GM21786 (cell line): ENCODE results near the gene JPH2.

ENCODE experiments used
- ATAC-seq: cut with Tn5 transposase; IDR thresholded peaks from one replicate; pipeline ENCODE4 v1.9.1; 2021; ENCODE audit not compliant: unreplicated experiment

Gene JPH2

DNA sequence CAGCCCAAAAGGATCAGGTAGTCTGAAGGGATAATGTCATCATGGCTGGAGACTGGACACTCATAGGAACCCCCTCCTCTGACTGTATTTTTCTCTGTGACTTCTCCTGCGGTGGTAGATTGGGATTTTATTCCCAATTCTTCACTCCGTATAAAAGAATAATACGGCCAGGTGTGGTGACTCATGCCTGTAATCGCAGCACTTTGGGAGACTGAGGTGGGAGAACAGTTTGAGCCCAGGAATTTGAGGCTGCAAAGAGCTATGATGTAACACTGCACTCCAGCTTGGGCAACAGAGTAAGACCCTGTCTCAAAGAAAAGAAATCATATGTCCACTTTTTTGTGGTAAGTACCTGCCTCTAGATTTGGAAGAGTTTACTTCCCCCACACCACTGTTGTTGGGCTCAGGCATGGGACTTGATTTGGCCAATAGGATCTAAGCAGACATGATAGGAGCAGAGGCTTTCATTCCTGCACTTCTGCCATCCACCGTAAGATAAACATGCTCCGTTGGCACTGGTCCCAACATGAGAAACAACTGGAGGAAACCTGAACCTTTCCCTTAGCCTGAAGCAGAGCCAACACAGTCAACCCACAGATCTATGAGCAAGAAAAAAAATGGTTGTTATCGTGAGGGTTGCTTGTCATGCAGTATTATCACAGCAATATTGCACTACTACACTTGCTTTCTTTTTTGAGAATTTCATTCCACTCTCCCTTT, 82.0 kb downstream of the JPH2 start:
- ATAC-seq = no peak

DNA sequence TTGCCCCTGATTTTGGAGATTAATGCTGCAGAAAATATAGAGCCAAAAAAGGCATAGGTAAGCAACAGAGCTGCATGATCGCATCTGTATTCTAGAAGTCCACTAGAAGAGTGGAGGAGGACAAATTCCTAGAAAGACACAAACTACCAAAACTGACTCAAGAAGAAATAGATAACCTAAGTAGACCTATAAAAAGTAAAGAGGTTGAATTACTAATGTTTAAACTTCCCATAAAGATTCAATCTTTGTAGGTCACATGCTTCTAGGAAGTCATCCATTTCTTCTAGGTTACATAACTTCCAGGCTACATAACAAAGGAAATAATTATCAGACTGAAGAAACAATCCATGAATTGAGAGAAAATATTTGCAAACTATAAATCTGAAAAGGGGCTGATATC, 84.4 kb downstream of the JPH2 start:
- ATAC-seq = no peak

GRCh38 chr20:44099832-44100231, 87.2 kb downstream of the JPH2 start:
- ATAC-seq = no peak

GRCh38 chr20:44098657-44099056, 88.3 kb downstream of the JPH2 start:
- no peak for ATAC-seq

GRCh38 chr20:44098256-44098630, 88.7 kb downstream of the JPH2 start:
- ATAC-seq = no peak

GRCh38 chr20:44097521-44098255, 89.3 kb downstream of the JPH2 start:
- ATAC-seq = no peak

DNA sequence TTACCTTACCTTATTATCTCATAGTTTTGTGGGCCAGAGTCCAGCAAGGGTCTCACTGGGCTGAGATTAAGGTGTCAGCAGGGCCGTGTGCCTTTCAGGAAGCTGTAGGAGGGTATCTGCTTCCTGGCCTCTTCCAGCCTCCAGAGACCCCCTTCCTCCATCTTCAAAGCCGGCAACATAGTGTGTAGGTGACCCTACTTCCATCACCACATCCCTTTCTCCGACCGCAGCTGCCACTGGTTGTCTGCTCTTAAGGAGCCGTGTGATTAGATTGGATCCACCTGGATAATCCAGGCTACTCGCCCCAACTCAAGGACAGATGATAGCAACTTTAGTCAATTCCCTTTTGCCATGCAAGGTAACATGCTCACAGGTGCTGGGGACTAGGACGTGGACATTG, 91.2 kb downstream of the JPH2 start:
- no peak for ATAC-seq

DNA sequence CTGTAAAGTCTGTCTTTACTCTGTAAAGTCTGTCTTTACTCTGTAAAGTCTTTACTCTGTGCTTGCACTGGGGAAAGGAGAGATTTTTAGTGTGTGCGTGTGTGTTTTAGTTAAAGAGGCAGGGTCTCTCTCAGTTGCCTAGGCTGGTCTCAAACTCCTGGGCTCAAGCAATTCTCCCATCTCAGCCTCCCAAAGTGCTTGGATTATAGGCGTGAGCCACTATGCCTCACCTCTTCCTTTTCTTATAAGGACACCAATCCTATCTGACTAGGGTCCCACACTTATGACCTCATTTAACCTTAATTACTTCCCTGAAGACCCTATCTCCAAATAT, 93.8 kb downstream of the JPH2 start:
- ATAC-seq = no peak

GRCh38 chr20:44092551-44093248, 94.3 kb downstream of the JPH2 start:
- ATAC-seq = no peak

DNA sequence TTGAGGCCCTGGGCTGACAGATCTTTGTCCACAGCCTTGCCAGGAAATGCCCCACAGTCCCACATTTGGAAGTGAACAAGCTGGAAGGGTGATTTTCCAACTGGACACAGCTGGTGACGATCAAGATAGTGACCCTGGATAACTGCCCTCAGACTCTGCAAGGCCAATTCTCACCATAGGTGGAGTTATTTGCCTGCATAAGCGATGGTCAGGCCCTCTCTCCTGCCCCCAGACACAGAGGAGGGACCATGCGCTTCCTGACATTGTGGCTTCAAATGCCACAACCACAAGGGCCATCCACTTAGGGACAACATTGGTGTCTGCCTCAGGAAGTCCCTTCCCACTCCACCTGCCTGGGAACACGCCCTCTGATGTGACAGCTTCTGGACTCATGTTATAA, 96.0 kb downstream of the JPH2 start:
- no peak for ATAC-seq

DNA sequence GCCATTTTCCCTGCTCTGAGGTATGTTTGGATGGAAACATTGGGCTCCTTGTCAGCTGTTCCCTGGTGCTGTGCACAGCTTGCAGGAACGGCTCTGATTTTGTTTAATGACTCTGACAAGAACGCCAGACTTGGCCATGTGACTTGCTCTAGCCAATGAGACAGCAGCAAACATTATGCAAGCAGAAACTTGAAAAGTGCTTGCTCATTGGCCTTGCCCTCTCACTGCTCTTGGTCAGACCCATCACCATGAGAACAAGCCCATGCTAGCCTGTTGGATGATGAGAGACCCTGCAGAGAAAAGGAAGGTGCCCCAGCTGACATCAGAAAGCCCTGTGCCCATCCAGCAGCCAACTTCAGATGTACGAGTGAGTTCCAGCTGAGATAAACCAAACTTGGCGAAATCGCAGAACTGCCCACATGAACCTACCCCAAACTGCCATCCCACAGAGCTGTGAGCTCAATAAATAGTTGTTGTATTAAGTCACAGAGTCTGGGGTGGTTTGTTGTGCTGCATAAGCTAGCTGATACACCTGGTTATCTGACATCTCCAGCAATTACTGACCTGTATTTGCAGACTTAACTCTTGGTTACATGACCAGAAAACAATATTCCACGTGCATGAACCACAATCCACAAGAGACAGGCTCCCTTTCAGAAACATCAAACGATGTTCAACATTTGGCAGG, 96.9 kb downstream of the JPH2 start:
- no peak for ATAC-seq

- ATAC-seq = no peak
These were observed 99.2 kb downstream of the JPH2 start for GRCh38 chr20:44087857-44088120.

GRCh38 chr20:44087051-44087856, 99.7 kb downstream of the JPH2 start:
- no peak for ATAC-seq

DNA sequence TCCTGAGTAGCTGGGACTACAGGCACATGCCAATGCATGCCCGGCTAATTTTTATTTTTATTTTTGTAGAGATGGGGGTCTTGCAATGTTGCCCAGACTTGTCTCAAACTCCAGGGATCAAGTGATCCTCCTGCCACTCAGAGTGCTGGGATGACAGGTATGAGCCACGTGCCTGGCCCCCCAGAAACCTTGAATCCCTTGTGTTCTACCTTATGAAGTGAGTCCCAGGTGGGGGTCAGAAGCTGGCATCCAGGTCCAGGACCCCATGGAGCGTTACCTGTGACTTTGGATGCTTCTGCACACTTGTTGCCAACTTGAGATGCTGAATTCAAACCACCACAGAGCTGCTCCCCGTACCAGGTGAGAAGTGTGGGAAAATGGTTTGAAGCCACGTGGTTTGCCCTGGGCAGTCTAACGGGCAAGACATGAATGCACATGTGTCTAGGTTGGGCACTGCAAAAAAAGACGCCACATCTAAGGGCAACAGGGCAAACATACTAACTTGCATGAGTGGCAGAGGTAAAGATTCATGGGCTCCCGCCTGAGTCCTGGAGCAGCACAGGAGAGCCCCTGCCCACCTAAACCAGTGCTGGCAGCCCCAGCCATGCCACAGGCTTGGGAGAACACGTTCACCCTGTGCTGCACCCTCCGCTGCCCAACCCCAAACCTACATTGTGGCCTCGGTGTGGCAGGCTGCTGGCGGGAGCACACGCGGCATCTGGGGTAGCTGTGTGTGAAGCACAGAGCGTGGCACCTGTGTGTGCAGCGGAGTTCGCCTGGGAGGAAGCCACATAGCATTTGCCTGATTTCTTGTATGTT, 101.2 kb downstream of the JPH2 start:
- no peak for ATAC-seq

- no peak for ATAC-seq
These were observed 102.1 kb downstream of the JPH2 start for GRCh38 chr20:44084891-44085290.

GRCh38 chr20:44084439-44084838, 102.5 kb downstream of the JPH2 start:
- ATAC-seq = no peak

GRCh38 chr20:44083220-44083933, 103.6 kb downstream of the JPH2 start:
- ATAC-seq = no peak

DNA sequence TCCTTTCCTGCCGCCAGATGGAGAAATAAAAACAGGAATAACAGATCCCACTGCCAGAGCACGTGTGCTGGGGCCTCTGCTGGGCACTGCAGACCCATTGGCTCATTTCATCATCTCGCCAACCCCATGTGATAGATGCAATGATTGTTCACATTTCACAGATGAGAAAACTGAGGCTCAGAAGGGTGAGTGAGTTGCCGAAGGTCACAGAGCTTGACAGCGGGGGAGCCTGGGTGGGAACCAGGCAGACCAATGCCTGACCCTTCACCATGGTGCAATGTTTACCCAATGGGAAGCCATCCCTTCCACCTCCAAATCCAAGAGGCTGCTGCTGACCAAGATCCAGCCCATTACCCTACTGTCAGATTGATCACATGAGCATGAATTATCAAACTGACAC, 105.1 kb downstream of the JPH2 start:
- no peak for ATAC-seq

GRCh38 chr20:44081476-44081875, 105.5 kb downstream of the JPH2 start:
- no peak for ATAC-seq
